Measurements from ENCODE around the gene OPRD1. TPM values are rescaled to one million over a fixed set of nuclear protein-coding genes. Genes with fewer than 3 reads are reported as not detected.

OPRD1 gene
- total and polyA plus RNA-seq, 2 of the 4 experiments (the other 2 are of a cell fraction), result under 0.01 TPM; not detected in 1

GRCh38 chr1:28830814-28831213 is 18.8 kb downstream of the OPRD1 start:
- H2AFZ ChIP-seq (replicated peaks; ENCODE audit: low read length, poor library complexity), result peak overlapping the region; percentile 11
- dilution Hi-C loops (cut with HindIII; ENCODE audit: low sequenced_read_pairs, unreplicated experiment), result no loop called here
- no peak overlapping the region for H3K56ac ChIP-seq (ENCODE audit: extremely low read depth, insufficient read depth, low read length)
- H2BK15ac ChIP-seq (ENCODE audit: low read depth, low read length), result no peak overlapping the region
- H3K27ac ChIP-seq (ENCODE audit: insufficient read depth, low read length), result no peak overlapping the region
- H4K5ac ChIP-seq (ENCODE audit: low read depth, low read length), result no peak overlapping the region
- H4K20me1 ChIP-seq (ENCODE audit: insufficient read depth, low read length), result peaks cover 1% of the 10 kb centered on the region; the same call in 1 of the 2 replicates
- no peak overlapping the region for H3K4ac ChIP-seq (ENCODE audit: low read depth, low read length)
- BruUV-seq (replicated peaks), result no TSS peak
- H2BK5ac ChIP-seq (ENCODE audit: low read depth, low read length, poor library complexity, severe bottlenecking), result no peak overlapping the region
- no peak overlapping the region for H3K14ac ChIP-seq (replicated peaks; ENCODE audit: low read depth, low read length)
- no peak overlapping the region for H3K9ac ChIP-seq (ENCODE audit: low read depth, low read length)
- intact Hi-C loops (cut with micrococcal nuclease), result no loop called here
- ATAC-seq (ENCODE audit: low read depth) (no peak), DNase-seq (no peak)
- H3K4me1 ChIP-seq (ENCODE audit: control insufficient read depth, insufficient read depth, low read length), result peaks cover 2% of the 10 kb centered on the region; the same call in 1 of the 2 replicates
- H3K18ac ChIP-seq (ENCODE audit: low read depth, low read length), result no peak overlapping the region
- H3K23ac ChIP-seq (ENCODE audit: low read depth, low read length), result no peak overlapping the region
- H4K91ac ChIP-seq (ENCODE audit: insufficient read depth, low read depth, low read length), result no peak overlapping the region
- no peak overlapping the region for H2BK20ac ChIP-seq (ENCODE audit: low read depth, low read length)
- H3K9me3 ChIP-seq (ENCODE audit: control insufficient read depth, insufficient read depth, low read length), result no peaks in the 10 kb centered on the region
- no peak overlapping the region for H2BK120ac ChIP-seq (ENCODE audit: low read depth, low read length)
- POLR2A ChIA-PET (ENCODE audit: unreplicated experiment), result no interaction called here
- TF ChIP-seq POLR2A (IDR thresholded peaks at IDR 0.05; ENCODE audit: low read depth, low read length) (no peak), MXI1 (IDR thresholded peaks at IDR 0.05; ENCODE audit: borderline replicate concordance, low read depth, low read length) (no peak), MAFK (IDR thresholded peaks at IDR 0.05; ENCODE audit: low read depth, low read length) (no peak), CEBPB (IDR thresholded peaks at IDR 0.05; ENCODE audit: low read depth, low read length) (no peak), ELK1 (IDR thresholded peaks at IDR 0.05; ENCODE audit: borderline replicate concordance, low read depth, low read length) (no peak), USF2 (IDR thresholded peaks at IDR 0.05; ENCODE audit: low read depth, low read length) (no peak), FOS (IDR thresholded peaks at IDR 0.05; ENCODE audit: low read depth, low read length) (no peak)
- no peaks in the 10 kb centered on the region for H3K36me3 ChIP-seq (ENCODE audit: control insufficient read depth, insufficient read depth, low read length)
- WGBS, 2 experiments (ENCODE audit: extremely low coverage in 2 of 2, insufficient read length in 1 of 2), result 67% methylated on average over 1 of the region's 2 CpGs; no CpG with 5 or more reads in 1 of the 2 experiments
- H3K4me3 ChIP-seq (ENCODE audit: insufficient read depth, low read depth, low read length), result no peak overlapping the region
- CTCF ChIA-PET, result no interaction called here
- peaks cover 10% of the 10 kb centered on the region for H3K27me3 ChIP-seq (ENCODE audit: control insufficient read depth, insufficient read depth, low read length)
- no peak overlapping the region for H3K4me2 ChIP-seq (ENCODE audit: low read depth, low read length)
- no peak overlapping the region for H2AK5ac ChIP-seq (ENCODE audit: low read depth, low read length)
- no peak overlapping the region for H2AK9ac ChIP-seq (replicated peaks; ENCODE audit: low read depth, low read length, poor library complexity)
- in situ Hi-C loops (cut with MboI; ENCODE audit: low sequenced_read_pairs), result no loop called here
- H4K8ac ChIP-seq (ENCODE audit: low read depth in 2 of 2, low read length in 2 of 2), result no peak overlapping the region
- no peaks in the 10 kb centered on the region for H3K79me1 ChIP-seq (ENCODE audit: low read depth in 1 of 2, low read length in 2 of 2)
- peaks cover 1% of the 10 kb centered on the region; the same call in 1 of the 2 replicates for H3K9me1 ChIP-seq (ENCODE audit: insufficient read depth, low read length)
